OCI-LY3 (cell line): ENCODE measurements around the gene IL22RA1.

Experiments used
- H2AFZ ChIP-seq: fragments of 200-600, 300-600 bp; shearing (Covaris generic); 2 replicates; pipeline ENCODE4 v1.6.0; 2014; ENCODE audit warnings: antibody characterized with exemption, low read depth, low read length
- H3K27ac ChIP-seq: fragments of 200-600, 300-600 bp; sonication (generic); 2 replicates; pipeline ENCODE4 v1.5.1; 2014; ENCODE audit warnings: mild to moderate bottlenecking, low read length, moderate library complexity, mixed read lengths
- H3K27me3 ChIP-seq: fragments of 200-600, 300-600 bp; sonication (generic); 2 replicates; pipeline ENCODE4 v1.6.1; 2014; ENCODE audit warnings: low read depth, low read length, mixed read lengths
- H3K36me3 ChIP-seq: fragments of 200-600, 300-600 bp; sonication (generic); replicated peaks from 2 replicates; pipeline ENCODE3; 2014; ENCODE audit warnings: low read depth, low read length, mixed read lengths
- H3K4me1 ChIP-seq: fragments of 300-600, 200-600 bp; sonication (generic); 2 replicates; pipeline ENCODE4 v1.6.1; 2014; ENCODE audit warnings: low read length, mixed read lengths
- H3K4me2 ChIP-seq: fragments of 200-600, 300-600 bp; sonication (generic); 2 replicates; pipeline ENCODE4 v1.6.1; 2014; ENCODE audit warnings: low read length, mixed read lengths
- H3K4me3 ChIP-seq: fragments of 300-600, 200-600 bp; sonication (generic); 2 replicates; pipeline ENCODE4 v1.5.1; 2014; ENCODE audit warnings: antibody characterized with exemption, mild to moderate bottlenecking, low read length, moderate library complexity
- H3K79me2 ChIP-seq: fragments of 300-600, 200-600 bp; shearing (Covaris generic); 2 replicates; pipeline ENCODE4 v1.6.1; 2014; ENCODE audit warnings: mild to moderate bottlenecking, low read length, mixed read lengths
- H3K9ac ChIP-seq: fragments of 300-600, 200-600 bp; shearing (Covaris generic); 2 replicates; pipeline ENCODE4 v1.6.0; 2014; ENCODE audit warnings: mild to moderate bottlenecking, low read length, moderate library complexity
- H3K9me3 ChIP-seq: fragments of 200-600, 300-600 bp; shearing (Covaris generic); 2 replicates; pipeline ENCODE4 v1.6.1; 2014; ENCODE audit warnings: low read length, mixed read lengths; ENCODE audit not compliant: insufficient read depth
- H4K20me1 ChIP-seq: fragments of 200-600, 300-600 bp; sonication (generic); 2 replicates; pipeline ENCODE4 v1.6.1; 2016; ENCODE audit warnings: low read length, mixed read lengths; ENCODE audit not compliant: insufficient read depth
- CTCF ChIP-seq: fragments of 200-600, 300-600 bp; sonication (generic); IDR thresholded peaks from 2 replicates; pipeline ENCODE4 v1.5.1; 2014; ENCODE audit warnings: antibody characterized with exemption, low read length, low read depth
- EZH2phosphoT487 ChIP-seq: fragments of 200-600 bp; shearing (Covaris generic); IDR thresholded peaks from 2 replicates; pipeline ENCODE4 v1.6.1; 2018; ENCODE audit warnings: antibody characterized with exemption, mixed run types, low read depth

The IL22RA1 gene

DNA sequence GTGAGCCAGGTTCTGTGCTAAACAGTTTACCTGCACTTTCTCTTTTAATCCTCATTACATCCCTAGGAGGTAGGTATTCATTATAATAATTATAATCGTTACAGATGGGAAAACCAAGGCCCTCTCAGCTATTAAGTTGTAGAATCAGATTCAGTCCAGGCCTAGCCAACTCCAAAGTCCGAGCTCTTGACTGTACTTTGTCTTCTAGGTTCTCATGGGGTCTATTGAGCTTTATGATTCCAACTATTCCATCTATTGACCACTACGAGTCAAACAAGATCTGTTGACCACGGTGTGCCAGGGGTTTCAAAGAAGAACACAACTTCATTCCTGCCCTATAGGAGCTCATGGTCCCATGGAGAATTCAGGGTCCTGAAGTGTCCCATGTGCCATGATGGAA lies 42.1 kb upstream of the IL22RA1 start:
- Histone ChIP-seq H3K4me1 (peaks cover 60% of the 10 kb centered on the region), H3K36me3 (peaks cover 32% of the 10 kb centered on the region), H3K9me3 (no peaks in the 10 kb centered on the region), H3K79me2 (peaks cover 76% of the 10 kb centered on the region), H3K9ac (peak overlapping the region; percentile 99; the same call in 1 of the 2 replicates), H3K4me3 (peak overlapping the region; percentile 98), H4K20me1 (peaks cover 47% of the 10 kb centered on the region), H3K4me2 (peak overlapping the region; percentile 82), H3K27ac (no peak overlapping the region), H3K27me3 (no peaks in the 10 kb centered on the region), H2AFZ (no peak overlapping the region)
- TF ChIP-seq CTCF (no peak), EZH2phosphoT487 (no peak)

DNA sequence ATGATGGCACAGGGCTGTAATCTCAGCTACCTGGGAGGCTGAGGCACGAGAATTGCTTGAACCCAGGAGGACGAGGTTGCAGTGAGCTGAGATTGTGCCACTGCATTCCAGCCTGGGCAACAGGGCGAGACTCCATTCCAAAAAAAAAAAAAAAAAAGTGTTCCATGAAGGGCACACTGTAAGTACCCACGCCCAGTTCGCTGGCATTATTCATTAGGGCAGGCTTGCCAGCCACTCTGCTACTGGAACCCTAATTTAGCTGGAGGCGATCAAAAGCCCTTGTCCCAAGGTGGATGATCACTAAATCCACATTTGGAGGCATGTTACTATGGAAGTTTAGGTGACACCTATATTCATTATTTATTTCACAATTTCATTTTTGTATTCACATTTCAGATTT lies 39.1 kb upstream of the IL22RA1 start:
- H3K4me2 ChIP-seq = no peak overlapping the region
- no peaks in the 10 kb centered on the region for H3K9me3 ChIP-seq
- H3K9ac ChIP-seq = no peak overlapping the region
- H3K4me1 ChIP-seq = peaks cover 60% of the 10 kb centered on the region
- no peak overlapping the region for H2AFZ ChIP-seq
- no peaks in the 10 kb centered on the region for H3K27me3 ChIP-seq
- H3K79me2 ChIP-seq = peaks cover 100% of the 10 kb centered on the region
- no peak overlapping the region for H3K4me3 ChIP-seq
- peaks cover 72% of the 10 kb centered on the region for H4K20me1 ChIP-seq
- TF ChIP-seq CTCF (no peak), EZH2phosphoT487 (no peak)
- peaks cover 54% of the 10 kb centered on the region for H3K36me3 ChIP-seq
- no peak overlapping the region for H3K27ac ChIP-seq

DNA sequence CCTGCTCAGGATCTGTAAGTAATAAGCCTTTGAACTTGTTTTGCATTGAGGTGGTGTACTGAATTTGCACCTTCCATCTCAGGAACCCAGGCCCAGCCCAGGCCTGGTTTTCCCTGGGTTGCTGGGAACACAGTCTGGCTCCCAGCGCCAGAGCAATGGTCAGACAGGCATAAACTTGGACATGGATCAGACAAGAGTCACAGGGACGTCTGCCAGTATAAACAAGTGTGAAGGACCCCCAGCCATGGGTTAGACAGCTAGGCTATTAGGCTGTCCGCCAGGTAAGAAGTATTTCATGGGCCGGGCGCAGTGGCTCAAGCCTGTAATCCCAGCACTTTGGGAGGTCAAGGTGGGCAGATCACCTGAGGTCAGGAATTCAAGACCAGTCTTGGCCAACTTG lies 38.7 kb upstream of the IL22RA1 start:
- Histone ChIP-seq H3K79me2 (peaks cover 100% of the 10 kb centered on the region), H4K20me1 (peaks cover 77% of the 10 kb centered on the region), H3K4me1 (peaks cover 64% of the 10 kb centered on the region)

DNA sequence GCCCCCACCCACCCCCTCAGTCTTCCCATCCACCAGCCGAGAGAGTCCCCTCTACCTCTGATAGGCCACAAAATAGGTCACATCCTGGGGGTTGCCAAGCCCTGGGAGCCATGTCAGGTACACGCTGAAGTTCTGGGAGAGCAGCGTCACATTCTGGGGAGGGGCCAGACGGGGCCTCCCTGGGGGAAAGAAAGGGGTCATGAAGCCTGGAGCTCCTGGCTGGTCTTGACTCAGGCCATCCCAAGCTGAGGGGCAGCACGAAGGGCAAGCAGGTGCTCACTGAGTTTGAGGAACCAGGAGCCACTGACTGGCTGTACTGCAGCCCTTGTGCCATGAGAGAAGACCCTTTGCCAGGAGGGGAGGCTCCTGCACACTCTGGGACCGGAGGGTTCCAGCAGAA lies 37.7 kb upstream of the IL22RA1 start:
- Histone ChIP-seq H3K27me3 (no peaks in the 10 kb centered on the region), H3K36me3 (peaks cover 58% of the 10 kb centered on the region), H3K9ac (no peak overlapping the region), H3K4me2 (no peak overlapping the region), H3K27ac (no peak overlapping the region), H3K4me1 (peaks cover 68% of the 10 kb centered on the region), H2AFZ (no peak overlapping the region), H3K79me2 (peaks cover 100% of the 10 kb centered on the region), H3K4me3 (no peak overlapping the region), H3K9me3 (no peaks in the 10 kb centered on the region), H4K20me1 (peaks cover 82% of the 10 kb centered on the region)
- TF ChIP-seq CTCF (no peak), EZH2phosphoT487 (no peak)

More for the DNA sequence above, 38.7 kb upstream of the IL22RA1 start:
- H3K4me2 ChIP-seq = no peak overlapping the region
- no peaks in the 10 kb centered on the region for H3K27me3 ChIP-seq
- TF ChIP-seq CTCF (no peak), EZH2phosphoT487 (no peak)
- peaks cover 57% of the 10 kb centered on the region for H3K36me3 ChIP-seq
- no peak overlapping the region for H2AFZ ChIP-seq
- H3K9ac ChIP-seq = no peak overlapping the region
- H3K4me3 ChIP-seq = no peak overlapping the region
- no peak overlapping the region for H3K27ac ChIP-seq
- H3K9me3 ChIP-seq = no peaks in the 10 kb centered on the region
